BJ (cell line): ENCODE data around the gene RALGDS. TPM values are rescaled to one million over a fixed set of nuclear protein-coding genes. Genes with fewer than 3 reads are reported as not detected.

Experiments used
- CTCF ChIA-PET: fragments of 350-600 bp; formaldehyde crosslinking; extraction: SDS; loops from one replicate; lab custom pipeline; 2021; ENCODE audit warnings: antibody characterized with exemption, inconsistent platforms; lab: Yijun Ruan, JAX
- POLR2A ChIA-PET: fragments of 300-600 bp; sonication (Branson Sonifier 250); formaldehyde crosslinking; extraction: SDS; loops from one replicate; lab custom pipeline; 2021; ENCODE audit warnings: antibody characterized with exemption; lab: Charles Lee
- DNase-seq: peaks from one replicate; pipeline ENCODE4 v3.0.0-alpha.2; 2011; ENCODE audit warnings: low read depth
- H3K27me3 ChIP-seq: 2 replicates; pipeline ENCODE4 v1.6.0; 2011; ENCODE audit warnings: low read length; ENCODE audit not compliant: control insufficient read depth, insufficient read depth
- H3K36me3 ChIP-seq: 2 replicates; pipeline ENCODE4 v1.5.1; 2011; ENCODE audit warnings: low read length; ENCODE audit not compliant: control insufficient read depth, insufficient read depth
- H3K4me3 ChIP-seq: 2 replicates; pipeline ENCODE4 v1.5.1; 2011; ENCODE audit warnings: low read depth, mild to moderate bottlenecking, control low read depth, low read length
- polyA plus RNA-seq: library from polyadenylated mRNA; depleted of rRNA; stranded (reverse); fragments of >200 nt; gene quantifications from 2 replicates; pipeline ENCODE4 v1.2.3, GENCODE V29; 2011
- TF ChIP-seq, protein P1 (sequence below): IDR thresholded peaks from 2 replicates; pipeline ENCODE4 v1.5.1; 2011; ENCODE audit warnings: low read depth, mild to moderate bottlenecking, control low read depth, inconsistent platforms, low read length, moderate library complexity; ENCODE audit not compliant: insufficient read depth

RALGDS gene
- polyA plus RNA-seq, 1 experiment, result 25.1 TPM

DNA sequence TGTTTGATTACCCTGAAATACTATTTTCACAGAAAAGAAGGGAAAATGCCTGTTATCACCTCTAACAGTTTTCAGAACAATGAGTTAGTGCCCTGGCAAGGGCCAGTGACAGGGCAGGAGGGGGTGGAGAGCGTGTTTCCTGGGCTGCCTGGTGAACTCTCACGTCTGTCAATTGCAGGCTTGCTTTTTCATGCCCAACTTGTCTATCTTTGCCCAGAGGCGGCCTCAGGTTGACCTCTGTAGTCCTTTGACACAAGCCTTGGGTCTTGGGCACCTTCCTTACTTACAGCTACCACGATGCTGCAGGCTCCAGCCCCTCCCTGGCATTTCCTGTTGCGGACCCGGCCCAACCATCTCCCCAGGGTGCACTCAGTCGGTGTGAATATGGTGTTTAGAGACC, 61.4 kb downstream of the RALGDS start:
- Histone ChIP-seq H3K4me3 (no peak overlapping the region), H3K36me3 (peaks cover 17% of the 10 kb centered on the region), H3K27me3 (no peaks in the 10 kb centered on the region)
- DNase-seq, result no peak
- ChIA-PET POLR2A (no interaction called here), CTCF (interaction anchor here (0.7 to 1.3 kb wide), 3 partner anchors 14 to 184 kb away, joined by 3 to 5 read pairs (median 3); no protein-coding TSS in a partner anchor)
- TF ChIP-seq, protein P1, sequence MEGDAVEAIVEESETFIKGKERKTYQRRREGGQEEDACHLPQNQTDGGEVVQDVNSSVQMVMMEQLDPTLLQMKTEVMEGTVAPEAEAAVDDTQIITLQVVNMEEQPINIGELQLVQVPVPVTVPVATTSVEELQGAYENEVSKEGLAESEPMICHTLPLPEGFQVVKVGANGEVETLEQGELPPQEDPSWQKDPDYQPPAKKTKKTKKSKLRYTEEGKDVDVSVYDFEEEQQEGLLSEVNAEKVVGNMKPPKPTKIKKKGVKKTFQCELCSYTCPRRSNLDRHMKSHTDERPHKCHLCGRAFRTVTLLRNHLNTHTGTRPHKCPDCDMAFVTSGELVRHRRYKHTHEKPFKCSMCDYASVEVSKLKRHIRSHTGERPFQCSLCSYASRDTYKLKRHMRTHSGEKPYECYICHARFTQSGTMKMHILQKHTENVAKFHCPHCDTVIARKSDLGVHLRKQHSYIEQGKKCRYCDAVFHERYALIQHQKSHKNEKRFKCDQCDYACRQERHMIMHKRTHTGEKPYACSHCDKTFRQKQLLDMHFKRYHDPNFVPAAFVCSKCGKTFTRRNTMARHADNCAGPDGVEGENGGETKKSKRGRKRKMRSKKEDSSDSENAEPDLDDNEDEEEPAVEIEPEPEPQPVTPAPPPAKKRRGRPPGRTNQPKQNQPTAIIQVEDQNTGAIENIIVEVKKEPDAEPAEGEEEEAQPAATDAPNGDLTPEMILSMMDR, result no peak

DNA sequence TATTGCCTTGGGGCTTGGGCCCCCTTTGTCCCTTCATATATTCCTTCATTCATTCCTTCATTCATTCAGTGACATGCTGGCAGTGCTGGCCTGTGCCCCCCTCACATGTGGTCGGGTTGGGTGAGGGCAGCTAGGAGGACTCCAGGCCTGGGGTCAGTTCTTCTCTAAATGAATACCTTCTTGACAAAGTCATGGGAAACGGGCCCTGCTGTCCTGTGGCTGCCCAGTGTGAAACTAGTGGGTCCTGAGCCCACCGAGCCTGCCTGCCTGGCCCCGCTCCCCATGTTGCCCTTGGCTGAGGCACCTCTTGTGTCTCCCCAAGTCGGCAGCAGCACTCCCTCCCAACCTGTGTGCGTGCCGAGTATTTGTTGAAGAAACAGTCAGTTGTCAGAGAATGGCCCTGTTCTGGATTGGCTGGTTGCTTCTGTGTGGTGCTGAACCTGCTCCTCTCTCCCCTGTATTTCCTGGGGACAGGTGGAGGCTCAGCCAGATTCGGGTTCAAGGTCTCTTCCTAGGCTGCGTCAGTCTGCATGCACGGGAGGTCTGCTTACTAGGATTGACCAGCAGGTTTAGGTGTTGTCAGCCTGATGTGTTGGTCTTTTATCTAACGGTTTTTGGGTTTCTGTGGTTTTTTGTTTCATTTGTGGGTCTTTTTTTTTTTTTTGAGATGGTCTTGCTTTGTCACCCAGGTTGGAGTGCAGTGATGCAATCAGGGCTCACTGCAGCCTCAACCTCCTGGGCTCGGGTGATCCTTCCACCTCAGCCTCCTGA, 62.3 kb downstream of the RALGDS start:
- DNase-seq, result no peak
- Histone ChIP-seq H3K36me3 (peaks cover 20% of the 10 kb centered on the region), H3K4me3 (no peak overlapping the region), H3K27me3 (no peaks in the 10 kb centered on the region)
- ChIA-PET CTCF (interaction anchor here (1.3 to 1.5 kb wide), 2 partner anchors 37 to 86 kb away, joined by 4 to 6 read pairs; no protein-coding TSS in a partner anchor), POLR2A (no interaction called here)
- TF ChIP-seq, protein P1, result no peak

DNA sequence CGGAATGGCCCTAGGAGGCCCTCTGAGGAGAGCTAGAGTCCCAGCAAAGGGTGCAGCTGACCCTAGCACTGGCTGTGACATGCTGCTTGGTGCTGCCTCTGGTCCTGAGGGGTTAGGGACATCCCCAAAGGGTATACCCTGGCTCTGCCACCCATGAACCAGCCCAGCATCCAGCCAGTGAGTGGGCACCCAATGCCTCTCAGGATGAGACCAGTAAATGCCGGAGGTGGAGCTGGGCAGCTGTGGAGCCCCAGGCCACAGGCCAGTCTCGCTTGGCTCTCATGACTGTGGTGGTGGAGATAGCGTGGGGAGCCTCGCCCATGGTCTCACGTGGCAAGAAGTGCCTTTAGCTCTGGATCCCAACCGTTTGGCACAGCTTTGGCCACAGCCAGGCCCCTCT, 63.0 kb downstream of the RALGDS start:
- no peak for DNase-seq
- H3K27me3 ChIP-seq, result no peaks in the 10 kb centered on the region
- peaks cover 22% of the 10 kb centered on the region for H3K36me3 ChIP-seq
- ChIA-PET POLR2A (no interaction called here), CTCF (interaction anchor here (1.3 to 1.5 kb wide), 3 partner anchors 17 to 87 kb away, joined by 4 to 6 read pairs (median 5); no protein-coding TSS in a partner anchor)
- H3K4me3 ChIP-seq, result no peak overlapping the region
- TF ChIP-seq, protein P1, result no peak

DNA sequence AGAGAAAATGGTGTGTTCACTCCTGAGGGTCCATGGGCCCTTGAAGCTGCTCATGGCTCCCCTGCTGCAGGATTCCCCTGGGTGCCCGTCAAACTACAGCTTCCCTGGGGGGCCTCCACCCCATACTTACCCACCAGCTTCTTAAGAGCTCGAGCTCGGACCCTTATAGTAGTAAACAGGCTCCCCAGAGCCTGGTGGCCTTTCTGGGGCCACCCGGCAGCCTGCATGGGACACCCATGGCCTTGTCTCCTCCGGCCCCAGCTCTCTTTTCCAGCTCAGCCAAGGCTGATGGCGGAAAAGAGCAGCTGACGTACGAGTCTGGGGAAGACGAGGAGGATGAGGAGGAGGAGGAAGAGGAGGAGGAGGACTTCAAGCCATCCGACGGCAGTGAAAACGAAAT, 63.5 kb downstream of the RALGDS start:
- H3K4me3 ChIP-seq, result no peak overlapping the region
- no peaks in the 10 kb centered on the region for H3K27me3 ChIP-seq
- TF ChIP-seq, protein P1, result no peak
- CTCF ChIA-PET, result interaction anchor here (1.3 to 1.5 kb wide), 3 partner anchors 18 to 87 kb away, joined by 4 to 6 read pairs (median 5); no protein-coding TSS in a partner anchor
- POLR2A ChIA-PET, result no interaction called here
- peaks cover 22% of the 10 kb centered on the region for H3K36me3 ChIP-seq
- no peak for DNase-seq

DNA sequence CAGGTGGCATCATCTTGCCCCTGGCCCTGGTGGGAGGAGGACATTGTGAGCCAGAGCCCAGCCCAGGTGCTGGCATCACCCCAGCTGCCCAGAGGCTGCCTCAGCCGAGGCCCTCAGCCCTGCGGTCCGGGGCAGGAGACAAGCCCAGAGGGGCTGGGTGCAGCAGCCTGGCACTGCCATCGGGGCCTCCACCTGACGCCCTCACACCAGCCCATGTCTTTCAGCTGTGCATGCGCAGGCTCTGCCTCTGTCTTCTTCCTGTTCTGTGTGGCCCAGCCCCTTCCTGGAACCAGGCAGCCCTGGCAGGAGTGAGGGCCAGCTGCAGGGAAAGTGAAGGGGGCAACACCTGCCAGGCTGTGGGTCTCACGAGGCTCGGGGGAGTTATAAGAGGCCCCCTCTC, 64.0 kb downstream of the RALGDS start:
- CTCF ChIA-PET, result interaction anchor here (0.7 to 1.5 kb wide), 4 partner anchors 18 to 88 kb away, joined by 3 to 6 read pairs (median 4); no protein-coding TSS in a partner anchor
- peaks cover 23% of the 10 kb centered on the region for H3K36me3 ChIP-seq
- POLR2A ChIA-PET, result no interaction called here
- no peak overlapping the region for H3K4me3 ChIP-seq
- no peaks in the 10 kb centered on the region for H3K27me3 ChIP-seq
- TF ChIP-seq, protein P1, result no peak
- no peak for DNase-seq
